NCI-H748 (cell line): ENCODE data around the gene PLA2R1.
A peak's percentile ranks its signal among the peaks of the same experiment; 100 is the strongest.
"Not testable (repeated sequence)": the region's sequence is repeated elsewhere in the genome, so short reads cannot be mapped to it uniquely, and the experiment has no call there.

Experiments used
- DNase-seq: peaks from one replicate; lab custom pipeline; 2025; ENCODE audit not compliant: unreplicated experiment; lab: John Stamatoyannopoulos, UW

PLA2R1 gene

GRCh38 chr2:159984034-159984433, 78.4 kb downstream of the PLA2R1 start:
- no peak for DNase-seq

DNA sequence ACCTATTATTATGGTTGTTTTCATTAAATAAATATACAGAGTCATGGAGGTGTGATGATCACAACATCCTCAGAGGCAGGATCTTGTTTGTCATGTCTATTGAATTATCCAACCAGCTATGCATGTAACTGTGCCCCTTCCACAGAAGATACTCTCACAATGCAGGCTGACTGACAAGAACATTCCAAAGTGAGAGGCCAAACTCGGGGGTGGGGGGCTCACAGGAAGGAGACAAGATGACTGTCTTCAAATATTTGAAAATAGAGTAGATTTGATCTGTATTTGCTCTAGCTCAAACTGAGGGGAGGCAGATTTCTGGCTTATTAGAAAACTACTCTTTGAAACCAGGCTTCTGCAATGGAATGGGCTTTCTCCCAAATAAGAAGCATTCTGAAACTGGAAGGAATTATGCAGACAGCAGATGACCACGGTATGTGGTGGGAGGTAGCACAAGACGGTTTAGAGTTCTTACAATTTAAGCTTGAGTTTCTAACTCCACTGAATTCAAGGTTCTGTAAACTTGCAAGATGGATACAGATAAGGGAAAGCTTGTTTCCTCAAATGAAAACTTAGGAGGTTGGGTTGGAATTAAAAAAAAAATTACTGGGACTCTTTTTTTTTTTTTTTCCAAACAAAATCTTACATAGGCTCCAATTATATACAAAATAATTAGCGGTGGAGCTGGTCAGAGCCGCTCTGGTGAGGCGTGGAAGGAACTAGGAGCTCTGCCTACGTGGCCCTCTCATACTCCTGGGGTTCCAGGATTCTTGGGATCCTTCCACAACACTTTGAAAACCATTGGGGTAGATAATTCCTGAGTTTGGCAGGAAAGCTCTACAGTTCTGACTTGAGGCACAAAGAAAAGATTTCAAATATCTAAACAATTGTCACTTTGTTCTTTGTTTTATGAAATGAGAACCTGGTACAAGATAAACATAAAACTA, 79.3 kb downstream of the PLA2R1 start:
- no peak for DNase-seq

DNA sequence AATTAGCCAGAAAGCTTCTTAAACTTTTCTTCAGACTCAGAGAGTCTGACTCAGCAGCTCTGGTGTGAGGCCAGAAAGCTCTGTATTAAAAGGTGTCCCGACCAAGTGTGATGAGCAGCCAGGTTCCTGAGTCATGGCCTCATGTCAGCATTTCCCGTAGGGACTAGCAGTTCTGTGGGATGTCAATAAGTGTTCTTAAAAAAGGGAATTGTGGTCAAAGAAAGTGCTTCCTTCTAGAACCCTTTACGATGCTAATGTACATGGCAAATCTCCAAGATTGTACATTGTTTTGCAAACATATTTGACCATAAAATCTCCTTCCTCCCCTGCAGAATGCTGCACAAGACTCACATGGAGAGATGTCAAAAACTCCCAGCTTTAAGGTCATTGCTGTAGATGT, 80.1 kb downstream of the PLA2R1 start:
- DNase-seq: no peak

GRCh38 chr2:159976527-159977160, 85.8 kb downstream of the PLA2R1 start:
- no peak for DNase-seq

DNA sequence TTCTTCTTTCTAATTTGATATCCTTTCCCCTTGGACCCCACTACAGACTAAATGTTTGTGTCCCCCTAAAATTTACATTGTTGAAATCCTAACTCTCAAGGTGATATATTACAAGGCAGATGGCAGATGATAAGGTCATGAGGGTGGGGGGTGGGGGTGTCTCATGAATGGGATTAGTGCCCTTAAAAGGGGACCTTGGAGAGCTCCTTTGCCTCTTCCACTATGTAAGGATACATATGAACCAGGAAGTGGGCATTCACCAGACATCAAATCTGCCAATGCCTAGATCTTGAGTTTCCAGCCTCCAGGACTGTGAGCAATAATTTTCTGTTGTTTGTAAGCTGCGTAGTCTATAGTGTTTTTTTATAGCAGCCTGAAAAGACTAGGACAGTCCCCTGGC, 89.1 kb downstream of the PLA2R1 start:
- DNase-seq: no peak

DNA sequence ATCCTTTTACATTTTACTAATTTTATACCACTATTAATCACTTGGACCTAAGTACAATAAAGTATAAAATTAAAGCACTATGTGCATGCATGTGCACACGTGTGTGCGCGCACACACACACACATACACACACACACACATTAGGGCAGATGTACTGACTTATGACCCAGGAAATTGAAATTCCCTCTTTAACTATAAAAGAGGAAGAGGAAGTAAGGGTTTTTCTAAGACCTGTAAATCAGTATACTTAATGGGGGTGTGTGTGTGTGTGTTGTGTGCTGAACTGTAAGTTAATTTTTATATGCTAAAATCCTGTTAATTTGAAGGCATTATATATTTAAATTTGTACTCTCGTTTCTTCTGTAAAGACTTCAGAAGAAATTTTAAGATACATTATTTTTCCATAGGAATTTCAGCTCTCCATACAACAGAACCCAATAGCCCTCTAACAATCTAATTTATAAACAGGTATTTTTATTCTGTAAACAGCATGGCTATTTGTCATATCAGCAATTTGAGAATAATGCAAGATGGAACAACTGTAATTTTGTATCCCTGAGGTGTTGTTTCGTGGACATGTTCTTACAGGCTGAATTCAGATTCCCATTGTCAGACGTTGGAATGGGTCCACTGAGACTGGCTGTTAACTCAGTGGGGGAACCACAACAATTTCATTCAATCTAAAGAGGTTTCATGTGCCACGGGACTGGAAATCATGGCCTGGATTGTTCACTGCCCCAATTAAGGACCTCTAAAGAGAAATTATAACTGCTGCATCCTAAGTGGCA, 90.9 kb downstream of the PLA2R1 start:
- DNase-seq: peak; percentile 95

DNA sequence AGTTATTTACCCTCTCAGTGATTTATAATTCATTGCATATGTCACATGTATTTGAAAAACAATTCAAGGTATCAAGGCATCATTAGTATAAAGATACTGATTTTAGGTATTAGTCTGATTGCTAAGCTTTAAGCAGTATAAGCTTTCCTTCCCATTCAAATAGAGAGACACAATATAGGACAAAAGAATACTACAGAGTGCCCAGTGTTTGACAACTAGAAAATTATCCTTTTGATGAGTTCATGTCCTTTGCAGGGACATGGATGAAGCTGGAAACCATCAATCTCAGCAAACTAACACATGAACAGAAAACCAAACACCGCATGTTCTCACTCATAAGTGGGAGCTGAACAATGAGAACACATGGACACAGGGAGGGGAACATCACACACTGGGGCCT, 91.9 kb downstream of the PLA2R1 start:
- DNase-seq: not testable (repeated sequence)

GRCh38 chr2:159968279-159968900, 94.0 kb downstream of the PLA2R1 start:
- DNase-seq: peak; percentile 77

DNA sequence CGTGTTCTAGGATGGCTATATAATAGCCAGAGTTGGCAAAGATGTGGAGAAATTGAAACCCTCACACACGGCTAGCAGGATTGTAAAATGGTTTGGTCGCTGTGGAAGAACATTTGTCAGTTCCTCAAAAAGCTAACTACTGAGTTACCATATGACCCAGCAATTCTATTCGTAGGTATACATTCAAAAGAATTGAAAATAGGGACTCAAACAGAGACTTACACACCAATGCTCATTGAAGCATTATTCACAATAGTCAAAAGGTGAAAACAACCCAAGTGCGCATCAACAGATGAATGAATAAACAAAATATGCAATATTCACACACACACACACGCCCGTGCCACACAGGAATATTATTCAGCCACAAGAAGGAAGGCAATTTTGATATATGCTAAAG, 98.7 kb downstream of the PLA2R1 start:
- no peak for DNase-seq

GRCh38 chr2:159962513-159962912, 99.9 kb downstream of the PLA2R1 start:
- not testable (repeated sequence) for DNase-seq

- DNase-seq: no peak
Observed at GRCh38 chr2:159961451-159961850, 101.0 kb downstream of the PLA2R1 start.

- DNase-seq: peak; percentile 66
Observed at GRCh38 chr2:159961037-159961436, 101.4 kb downstream of the PLA2R1 start.

GRCh38 chr2:159960414-159960813, 102.0 kb downstream of the PLA2R1 start:
- no peak for DNase-seq

GRCh38 chr2:159959136-159959535, 103.3 kb downstream of the PLA2R1 start:
- no peak for DNase-seq

DNA sequence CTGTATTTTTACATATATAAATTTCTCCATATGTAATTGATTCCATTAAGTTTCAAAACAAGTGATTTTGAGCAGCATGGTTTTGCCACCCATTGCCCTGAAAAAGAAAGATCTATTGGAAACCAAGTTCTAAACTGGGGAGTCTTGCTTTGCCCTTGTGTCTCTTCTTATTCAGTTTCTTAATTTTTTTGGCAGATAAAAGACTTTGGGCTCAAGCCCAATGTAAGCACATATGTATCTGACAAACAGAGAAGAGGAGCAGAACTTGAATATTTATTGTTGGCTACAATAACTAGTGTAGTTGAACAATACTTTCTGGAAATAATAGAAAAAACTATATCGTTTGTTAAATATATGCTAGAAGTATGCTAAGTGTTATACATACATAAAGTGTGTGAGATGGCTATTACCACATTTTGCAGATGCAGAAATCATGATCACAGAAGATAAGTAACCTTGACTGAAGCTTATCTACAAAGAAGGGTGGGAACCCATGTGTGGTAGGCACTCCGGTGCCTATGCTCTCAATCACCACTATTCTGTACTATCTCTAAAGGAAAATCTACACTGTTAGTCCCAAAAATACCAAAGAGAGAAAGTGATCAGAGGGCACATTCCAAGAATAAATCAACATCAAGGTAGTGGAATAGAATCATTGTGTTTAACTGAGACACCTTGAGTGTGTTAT, 109.1 kb downstream of the PLA2R1 start:
- no peak for DNase-seq

DNA sequence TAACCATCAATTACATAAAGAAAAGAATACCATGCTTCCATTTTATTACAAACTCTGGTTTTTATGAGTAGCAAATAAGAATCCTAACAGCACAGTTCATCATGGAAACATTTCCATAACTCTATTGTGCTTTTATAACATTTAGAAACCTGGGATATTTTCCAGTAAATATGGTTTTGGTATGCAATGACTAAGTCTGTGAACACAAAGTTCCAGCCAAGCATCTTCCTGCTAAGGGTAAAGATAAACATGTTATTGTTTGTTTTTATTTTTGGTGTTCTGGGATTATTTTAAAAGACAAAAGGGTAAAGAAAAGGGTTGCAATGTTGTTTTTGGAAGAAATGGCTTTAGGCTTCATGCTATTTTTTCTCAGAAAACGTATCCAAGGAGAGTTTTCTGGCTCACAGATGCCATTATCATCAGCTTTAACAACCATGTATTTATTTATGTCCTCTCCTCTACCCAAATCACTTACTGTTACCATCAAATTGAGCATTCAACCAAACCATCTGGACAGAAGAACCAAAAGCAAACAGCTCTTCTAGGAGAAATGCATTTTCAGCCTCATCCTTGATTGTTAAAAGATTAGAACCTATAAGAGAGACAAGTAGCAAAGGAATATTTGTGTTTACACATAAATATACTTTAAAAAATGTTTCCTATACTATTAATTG, 116.0 kb downstream of the PLA2R1 start:
- DNase-seq: peak; percentile 71

GRCh38 chr2:159944874-159945273, 117.5 kb downstream of the PLA2R1 start:
- DNase-seq: no peak

GRCh38 chr2:159942146-159942545, 120.3 kb downstream of the PLA2R1 start:
- no peak for DNase-seq

- DNase-seq: no peak
Observed at GRCh38 chr2:159941729-159942128, 120.7 kb downstream of the PLA2R1 start.

DNA sequence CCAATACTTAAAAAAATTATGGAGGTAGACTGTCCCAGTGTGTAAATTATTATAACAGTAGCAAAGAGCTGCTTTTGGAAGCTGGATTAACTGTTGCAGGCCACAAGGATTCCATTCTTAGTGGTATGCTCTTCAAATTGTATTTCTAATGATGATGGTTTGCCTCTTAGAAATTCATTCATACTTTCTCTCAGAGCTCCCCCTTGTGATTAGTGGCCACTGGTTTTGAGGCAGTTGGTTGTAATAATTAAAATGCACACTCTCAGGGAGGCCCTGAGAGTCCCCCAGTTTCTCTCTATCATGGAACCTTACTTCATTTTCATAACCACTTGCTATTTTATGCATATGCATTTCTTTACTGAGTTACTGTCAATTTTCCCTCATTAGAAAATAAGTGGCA, 122.5 kb downstream of the PLA2R1 start:
- peak; percentile 55 for DNase-seq
